SJSA1 (cell line): ENCODE data around the gene GLG1. TPM values are rescaled to one million over a fixed set of nuclear protein-coding genes. Genes with fewer than 3 reads are reported as not detected.
"Not testable (repeated sequence)": the region's sequence is repeated elsewhere in the genome, so short reads cannot be mapped to it uniquely, and the experiment has no call there.

Experiments used
- DNase-seq, 2 experiments: peaks; one replicate each; pipeline ENCODE4 v3.0.0-alpha.2; 2015 to 2020; ENCODE audit warnings: low spot score in 2 of 2, low read depth in 1 of 2
- H3K27ac ChIP-seq: fragments of 250-450 bp; sonication (Bioruptor Pico); 2 replicates; pipeline ENCODE4 v1.5.1; 2020; ENCODE audit warnings: mild to moderate bottlenecking, moderate library complexity
- H3K27me3 ChIP-seq: fragments of 250-450 bp; sonication (Bioruptor Pico); replicated peaks from 2 replicates; pipeline ENCODE4 v1.5.1; 2020; ENCODE audit warnings: mild to moderate bottlenecking, moderate library complexity
- H3K36me3 ChIP-seq: fragments of 250-450 bp; sonication (Bioruptor Pico); 2 replicates; pipeline ENCODE4 v1.5.1; 2020; ENCODE audit warnings: mild to moderate bottlenecking
- H3K4me1 ChIP-seq: fragments of 250-450 bp; sonication (Bioruptor Pico); replicated peaks from 2 replicates; pipeline ENCODE4 v1.6.1; 2021; ENCODE audit warnings: mild to moderate bottlenecking
- H3K4me3 ChIP-seq: fragments of 250-450 bp; sonication (Bioruptor Pico); 2 replicates; pipeline ENCODE4 v1.5.1; 2020; ENCODE audit warnings: mild to moderate bottlenecking
- H3K9me3 ChIP-seq: fragments of 250-450 bp; sonication (Bioruptor Pico); replicated peaks from 2 replicates; pipeline ENCODE4 v1.5.1; 2020; ENCODE audit warnings: mild to moderate bottlenecking
- total RNA-seq: library from RNA; depleted of rRNA; stranded (reverse); fragments of >200 nt; shearing (Covaris generic); gene quantifications from 2 replicates; pipeline ENCODE4 v1.2.3, GENCODE V29; 2014

The GLG1 gene
- total RNA-seq, 1 experiment from 2014 or later, result 78.5 TPM

DNA sequence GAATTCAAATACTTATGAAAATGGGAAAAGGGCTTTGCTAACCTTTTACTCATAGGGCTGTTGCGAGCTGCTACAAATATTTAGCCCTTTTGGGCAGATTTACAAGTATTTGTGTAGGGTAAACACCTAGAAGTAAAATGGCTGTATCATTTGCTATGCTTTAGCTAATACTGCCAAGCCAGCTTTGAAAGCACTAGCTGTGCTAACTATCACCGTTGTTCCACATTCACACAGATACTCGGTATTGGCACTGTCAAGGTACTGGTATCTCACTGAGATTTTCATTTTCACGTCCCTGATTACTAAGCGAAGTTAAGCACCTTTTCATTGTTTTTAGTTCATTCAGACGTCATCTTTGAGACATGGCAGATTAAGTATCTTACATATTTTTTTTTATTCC, 84.8 kb downstream of the GLG1 start:
- DNase-seq, result no peak
- Histone ChIP-seq H3K27ac (no peak overlapping the region; the same call in 1 of the 2 replicates), H3K27me3 (no peaks in the 10 kb centered on the region), H3K9me3 (no peaks in the 10 kb centered on the region), H3K36me3 (peaks cover 21% of the 10 kb centered on the region), H3K4me1 (peaks cover 10% of the 10 kb centered on the region; the same call in 1 of the 2 replicates), H3K4me3 (no peak overlapping the region)

DNA sequence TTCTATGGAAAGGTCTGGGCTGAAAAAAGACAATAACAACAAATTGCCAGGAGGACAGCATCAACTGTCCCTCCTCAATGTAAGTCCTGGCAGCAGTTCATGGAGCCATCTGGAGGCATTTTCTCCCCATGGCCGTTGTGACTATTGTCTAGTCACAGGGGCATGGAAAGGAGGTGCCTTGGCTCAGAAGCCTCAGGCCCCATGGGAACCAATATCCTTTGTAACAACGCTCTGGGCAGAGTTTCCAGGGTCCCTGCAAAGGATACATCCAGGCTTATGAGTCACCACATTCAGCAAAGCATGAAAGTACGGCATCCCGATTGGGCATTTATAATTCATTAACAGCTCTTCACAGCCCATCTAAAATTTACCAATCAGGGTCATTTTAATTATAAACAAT, 85.2 kb downstream of the GLG1 start:
- Histone ChIP-seq H3K36me3 (peaks cover 21% of the 10 kb centered on the region), H3K27ac (peak overlapping the region; percentile 11; the same call in 1 of the 2 replicates), H3K27me3 (no peaks in the 10 kb centered on the region), H3K4me3 (no peak overlapping the region), H3K4me1 (peaks cover 10% of the 10 kb centered on the region; the same call in 1 of the 2 replicates), H3K9me3 (no peaks in the 10 kb centered on the region)
- peak; percentile 31 to 48 for DNase-seq

DNA sequence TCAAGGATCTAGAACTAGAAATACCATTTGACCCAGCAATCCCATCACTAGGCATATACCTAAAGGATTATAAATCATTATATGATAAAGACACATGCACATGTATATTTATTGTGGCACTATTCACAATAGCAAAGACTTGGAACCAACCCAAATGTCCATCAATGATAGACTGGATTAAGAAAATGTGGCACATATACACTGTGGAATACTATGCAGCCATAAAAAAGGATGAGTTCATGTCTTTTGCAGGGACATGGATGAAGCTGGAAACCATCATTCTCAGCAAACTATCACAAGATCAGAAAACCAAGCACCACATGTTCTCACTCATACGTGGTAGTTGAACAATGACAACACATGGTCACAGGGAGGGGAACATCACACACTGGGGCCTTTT, 88.0 kb downstream of the GLG1 start:
- H3K27ac ChIP-seq, DNase-seq: not testable (repeated sequence)
- peaks cover 10% of the 10 kb centered on the region; the same call in 1 of the 2 replicates for H3K4me1 ChIP-seq

GRCh38 chr16:74511961-74512360, 95.0 kb downstream of the GLG1 start:
- H3K4me3 ChIP-seq, result no peak overlapping the region

More for the DNA sequence above, 88.0 kb downstream of the GLG1 start:
- peaks cover 13% of the 10 kb centered on the region for H3K36me3 ChIP-seq
- not testable (repeated sequence) for H3K4me3 ChIP-seq, H3K27me3 ChIP-seq, H3K9me3 ChIP-seq

GRCh38 chr16:74505011-74505410, 101.9 kb downstream of the GLG1 start:
- Histone ChIP-seq H3K36me3 (peaks cover 43% of the 10 kb centered on the region), H3K4me3 (no peak overlapping the region), H3K27ac (no peak overlapping the region), H3K4me1 (peaks cover 10% of the 10 kb centered on the region), H3K9me3 (no peaks in the 10 kb centered on the region), H3K27me3 (no peaks in the 10 kb centered on the region; the same call in 1 of the 2 replicates)
- no peak for DNase-seq

More at GRCh38 chr16:74511961-74512360, 95.0 kb downstream of the GLG1 start:
- H3K4me1 ChIP-seq, result no peaks in the 10 kb centered on the region
- no peaks in the 10 kb centered on the region; the same call in 1 of the 2 replicates for H3K9me3 ChIP-seq
- peaks cover 9% of the 10 kb centered on the region; the same call in 1 of the 2 replicates for H3K36me3 ChIP-seq
- H3K27ac ChIP-seq, result no peak overlapping the region
- H3K27me3 ChIP-seq, result no peaks in the 10 kb centered on the region
- no peak for DNase-seq

DNA sequence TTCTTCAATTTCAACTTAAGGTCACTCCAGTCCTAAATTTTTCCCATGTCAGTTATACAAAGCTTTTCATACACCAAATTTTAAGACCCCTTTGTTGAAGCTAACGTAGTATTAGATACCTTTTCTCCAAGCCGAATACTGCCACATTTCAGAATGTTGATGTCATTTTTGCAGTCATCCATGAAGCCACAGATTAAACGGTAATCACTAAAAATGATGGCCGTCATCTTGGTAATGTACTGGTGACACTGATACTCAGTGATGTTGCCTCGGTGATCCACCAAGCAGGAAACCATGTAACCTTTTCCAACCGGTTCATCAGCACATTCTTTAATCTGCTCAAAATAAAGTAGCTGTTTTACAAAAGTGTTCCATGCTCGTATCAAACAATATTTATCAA, 103.5 kb downstream of the GLG1 start:
- peaks cover 45% of the 10 kb centered on the region for H3K36me3 ChIP-seq
- no peak for DNase-seq
- H3K9me3 ChIP-seq, result no peaks in the 10 kb centered on the region
- no peak overlapping the region for H3K4me3 ChIP-seq
- peaks cover 10% of the 10 kb centered on the region for H3K4me1 ChIP-seq
- H3K27me3 ChIP-seq, result no peaks in the 10 kb centered on the region; the same call in 1 of the 2 replicates
- no peak overlapping the region for H3K27ac ChIP-seq

GRCh38 chr16:74501484-74502478, 105.1 kb downstream of the GLG1 start:
- no peak for DNase-seq
- H3K4me1 ChIP-seq, result peaks cover 10% of the 10 kb centered on the region
- H3K27ac ChIP-seq, result no peak overlapping the region
- no peak overlapping the region for H3K4me3 ChIP-seq
- no peaks in the 10 kb centered on the region; the same call in 1 of the 2 replicates for H3K27me3 ChIP-seq
- H3K9me3 ChIP-seq, result no peaks in the 10 kb centered on the region
- peaks cover 38% of the 10 kb centered on the region for H3K36me3 ChIP-seq

GRCh38 chr16:74500907-74501306, 106.0 kb downstream of the GLG1 start:
- H3K4me3 ChIP-seq, result no peak overlapping the region
- H3K36me3 ChIP-seq, result peaks cover 35% of the 10 kb centered on the region
- peaks cover 10% of the 10 kb centered on the region for H3K4me1 ChIP-seq
- no peak for DNase-seq
- H3K9me3 ChIP-seq, result no peaks in the 10 kb centered on the region
- H3K27me3 ChIP-seq, result no peaks in the 10 kb centered on the region; the same call in 1 of the 2 replicates
- no peak overlapping the region for H3K27ac ChIP-seq

- H3K27me3 ChIP-seq, result no peaks in the 10 kb centered on the region
- no peak overlapping the region for H3K4me3 ChIP-seq
- H3K9me3 ChIP-seq, result no peaks in the 10 kb centered on the region
- DNase-seq, result no peak
- H3K4me1 ChIP-seq, result no peaks in the 10 kb centered on the region
- H3K27ac ChIP-seq, result no peak overlapping the region
- H3K36me3 ChIP-seq, result peaks cover 41% of the 10 kb centered on the region
Observed at GRCh38 chr16:74499114-74499513, 107.8 kb downstream of the GLG1 start.

DNA sequence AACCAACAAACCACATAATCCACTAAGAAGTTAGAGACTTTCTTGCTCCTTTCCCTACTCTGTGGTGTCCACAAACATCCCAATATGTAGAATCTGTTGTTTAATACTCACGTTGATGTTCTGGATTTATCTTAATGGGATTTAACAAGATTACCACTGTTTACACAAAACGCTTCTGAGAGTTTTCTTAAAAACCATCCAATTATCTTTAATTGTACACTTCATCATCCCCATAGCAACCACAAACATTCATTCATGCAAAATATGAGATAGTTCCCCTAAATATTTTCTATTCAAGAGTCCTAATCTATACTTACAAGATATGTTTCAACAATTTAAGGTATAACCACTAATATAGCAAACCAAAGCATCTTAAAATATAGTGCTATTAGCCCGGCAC, 109.2 kb downstream of the GLG1 start:
- H3K27me3 ChIP-seq, result no peaks in the 10 kb centered on the region
- no peak overlapping the region for H3K27ac ChIP-seq
- no peaks in the 10 kb centered on the region for H3K4me1 ChIP-seq
- peaks cover 30% of the 10 kb centered on the region for H3K36me3 ChIP-seq
- DNase-seq, result no peak
- H3K9me3 ChIP-seq, result no peaks in the 10 kb centered on the region
- no peak overlapping the region for H3K4me3 ChIP-seq

DNA sequence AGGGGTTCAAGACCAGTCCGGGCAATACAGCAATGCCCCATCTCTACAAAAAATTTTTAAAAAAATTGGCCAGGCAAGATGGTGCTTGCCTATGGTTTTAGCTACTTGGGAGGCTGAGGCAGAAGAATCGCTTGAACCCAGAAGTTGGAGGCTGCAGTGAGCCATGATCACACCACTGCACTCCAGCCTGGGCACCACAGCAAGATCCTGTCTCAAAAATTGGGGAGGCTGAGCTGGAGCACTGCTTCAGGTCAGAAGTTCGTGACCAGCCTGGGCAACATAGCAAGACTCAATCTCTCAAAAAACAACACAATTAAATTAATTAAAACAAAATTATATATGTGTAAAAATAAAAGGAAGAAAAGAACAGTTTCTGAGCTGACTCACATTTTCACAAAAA, 110.9 kb downstream of the GLG1 start:
- Histone ChIP-seq H3K36me3 (peaks cover 23% of the 10 kb centered on the region), H3K27me3 (no peaks in the 10 kb centered on the region), H3K4me1 (no peaks in the 10 kb centered on the region), H3K9me3 (no peaks in the 10 kb centered on the region), H3K4me3 (no peak overlapping the region), H3K27ac (no peak overlapping the region)
- no peak for DNase-seq

GRCh38 chr16:74492976-74493375, 113.9 kb downstream of the GLG1 start:
- DNase-seq, result no peak
- no peak overlapping the region for H3K4me3 ChIP-seq
- no peaks in the 10 kb centered on the region for H3K9me3 ChIP-seq
- no peak overlapping the region for H3K27ac ChIP-seq
- H3K4me1 ChIP-seq, result no peaks in the 10 kb centered on the region
- no peaks in the 10 kb centered on the region for H3K27me3 ChIP-seq
- H3K36me3 ChIP-seq, result peaks cover 37% of the 10 kb centered on the region

DNA sequence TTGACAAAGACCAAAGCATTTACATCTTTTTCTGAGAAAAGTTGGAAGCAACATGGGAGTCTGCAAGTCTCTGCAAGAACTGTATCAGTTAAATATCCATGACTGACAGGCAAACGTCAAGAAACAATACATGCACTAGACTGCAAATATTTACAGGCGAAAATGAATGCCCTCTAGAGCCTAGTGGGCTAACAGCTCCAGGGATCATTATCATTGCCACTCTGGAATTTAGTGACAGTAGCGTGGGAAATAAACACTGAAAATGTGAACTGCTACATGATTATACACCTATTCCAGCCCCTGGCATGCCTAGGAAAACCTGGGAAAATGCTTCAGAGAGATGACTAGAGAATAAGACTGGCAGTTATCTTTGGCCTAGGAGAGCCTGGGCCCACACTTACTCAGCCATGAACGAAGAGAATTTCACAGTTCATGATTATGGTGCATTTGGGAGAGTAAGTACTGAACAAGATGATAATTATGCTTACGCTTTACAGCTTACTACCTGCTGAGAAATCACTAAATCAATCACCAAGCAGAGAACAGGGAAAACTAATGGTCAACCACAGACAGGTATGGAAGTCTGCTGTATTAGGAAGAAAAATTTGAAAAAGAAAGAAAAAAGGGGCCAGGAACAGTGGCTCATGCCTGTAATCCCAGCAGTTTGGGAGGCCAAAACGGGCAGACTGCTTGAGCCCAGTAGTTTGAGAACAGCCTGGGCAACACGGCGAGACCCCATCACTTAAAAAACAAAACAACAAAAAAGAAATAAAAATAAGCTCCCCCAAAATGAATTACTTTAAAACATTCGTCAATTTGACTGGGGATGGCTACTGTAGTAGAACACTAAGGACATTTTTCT, 119.0 kb downstream of the GLG1 start:
- no peaks in the 10 kb centered on the region for H3K27me3 ChIP-seq
- peaks cover 59% of the 10 kb centered on the region for H3K36me3 ChIP-seq
- no peak overlapping the region for H3K4me3 ChIP-seq
- DNase-seq, result no peak
- H3K27ac ChIP-seq, result no peak overlapping the region
- H3K4me1 ChIP-seq, result no peaks in the 10 kb centered on the region
- no peaks in the 10 kb centered on the region for H3K9me3 ChIP-seq
